ENCODE data around the gene OSM.

Gene OSM

GRCh38 chr22:30266445-30267381 is at the start of gene OSM:
Gene OSM, minus strand, starts transcription at chr22:30266851. Its CDS starts 52 bp downstream, at chr22:30266799.
- DNase-seq (ENCODE audit: low read depth in 3 of 3) = peak; percentile 37 to 77 (median 45)

- DNase-seq (ENCODE audit: low read depth in 3 of 3) = no peak
Observed at GRCh38 chr22:30315962-30316576, 49.4 kb upstream of the OSM start.

GRCh38 chr22:30314915-30315314 is 48.3 kb upstream of the OSM start:
- DNase-seq (ENCODE audit: low read depth in 3 of 3) = peak in 1 of 3 experiments; percentile 48

GRCh38 chr22:30313527-30314363 is 47.1 kb upstream of the OSM start:
- no peak for DNase-seq (ENCODE audit: low read depth in 3 of 3)

GRCh38 chr22:30312053-30312452 is 45.4 kb upstream of the OSM start:
- no peak for DNase-seq (ENCODE audit: low read depth in 3 of 3)

GRCh38 chr22:30310881-30311771 is 44.5 kb upstream of the OSM start:
- DNase-seq (ENCODE audit: low read depth in 3 of 3) = no peak

GRCh38 chr22:30309951-30310741 is 43.5 kb upstream of the OSM start:
- DNase-seq (ENCODE audit: low read depth in 3 of 3) = no peak

GRCh38 chr22:30308518-30309230 is 42.0 kb upstream of the OSM start:
- no peak for DNase-seq (ENCODE audit: low read depth in 3 of 3)

GRCh38 chr22:30308093-30308492 is 41.4 kb upstream of the OSM start:
- DNase-seq (ENCODE audit: low read depth in 3 of 3) = no peak

GRCh38 chr22:30307041-30307574 is 40.5 kb upstream of the OSM start:
- DNase-seq (ENCODE audit: low read depth in 3 of 3) = no peak

- no peak for DNase-seq (ENCODE audit: low read depth in 3 of 3)
Observed at GRCh38 chr22:30306627-30307011, 40.0 kb upstream of the OSM start.

GRCh38 chr22:30305906-30306626 is 39.4 kb upstream of the OSM start:
- DNase-seq (ENCODE audit: low read depth in 3 of 3) = no peak

GRCh38 chr22:30305519-30305905 is 38.9 kb upstream of the OSM start:
- DNase-seq (ENCODE audit: low read depth in 3 of 3) = peak in 1 of 3 experiments; percentile 37

- DNase-seq (ENCODE audit: low read depth in 3 of 3) = no peak
Observed at GRCh38 chr22:30304495-30305244, 38.0 kb upstream of the OSM start.

GRCh38 chr22:30302810-30303138 is 36.1 kb upstream of the OSM start:
- no peak for DNase-seq (ENCODE audit: low read depth in 3 of 3)

- no peak for DNase-seq (ENCODE audit: low read depth in 3 of 3)
Observed at GRCh38 chr22:30301995-30302809, 35.6 kb upstream of the OSM start.

- no peak for DNase-seq (ENCODE audit: low read depth in 3 of 3)
Observed at GRCh38 chr22:30299322-30299721, 32.7 kb upstream of the OSM start.

Measured in stimulated activated CD4-positive, alpha-beta T cell treated with anti-CD3 and anti-CD28 coated beads, TNF-alpha, amount 100 ng/mL, for 24 hours (primary cell).